CD4-positive, alpha-beta T cell treated with Interleukin-15 for 4 hours (primary cell): ENCODE results near the gene SRBD1.

Source experiments
- DNase-seq: peaks from one replicate; pipeline ENCODE4 v3.0.0-alpha.2; 2020; ENCODE audit warnings: low spot score

Gene SRBD1, protein sequence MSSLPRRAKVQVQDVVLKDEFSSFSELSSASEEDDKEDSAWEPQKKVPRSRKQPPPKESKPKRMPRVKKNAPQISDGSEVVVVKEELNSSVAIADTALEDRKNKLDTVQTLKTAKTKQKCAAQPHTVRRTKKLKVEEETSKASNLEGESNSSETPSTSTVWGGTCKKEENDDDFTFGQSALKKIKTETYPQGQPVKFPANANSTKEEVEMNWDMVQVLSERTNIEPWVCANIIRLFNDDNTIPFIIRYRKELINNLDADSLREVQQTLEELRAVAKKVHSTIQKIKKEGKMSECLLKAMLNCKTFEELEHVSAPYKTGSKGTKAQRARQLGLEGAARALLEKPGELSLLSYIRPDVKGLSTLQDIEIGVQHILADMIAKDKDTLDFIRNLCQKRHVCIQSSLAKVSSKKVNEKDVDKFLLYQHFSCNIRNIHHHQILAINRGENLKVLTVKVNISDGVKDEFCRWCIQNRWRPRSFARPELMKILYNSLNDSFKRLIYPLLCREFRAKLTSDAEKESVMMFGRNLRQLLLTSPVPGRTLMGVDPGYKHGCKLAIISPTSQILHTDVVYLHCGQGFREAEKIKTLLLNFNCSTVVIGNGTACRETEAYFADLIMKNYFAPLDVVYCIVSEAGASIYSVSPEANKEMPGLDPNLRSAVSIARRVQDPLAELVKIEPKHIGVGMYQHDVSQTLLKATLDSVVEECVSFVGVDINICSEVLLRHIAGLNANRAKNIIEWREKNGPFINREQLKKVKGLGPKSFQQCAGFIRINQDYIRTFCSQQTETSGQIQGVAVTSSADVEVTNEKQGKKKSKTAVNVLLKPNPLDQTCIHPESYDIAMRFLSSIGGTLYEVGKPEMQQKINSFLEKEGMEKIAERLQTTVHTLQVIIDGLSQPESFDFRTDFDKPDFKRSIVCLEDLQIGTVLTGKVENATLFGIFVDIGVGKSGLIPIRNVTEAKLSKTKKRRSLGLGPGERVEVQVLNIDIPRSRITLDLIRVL

DNA sequence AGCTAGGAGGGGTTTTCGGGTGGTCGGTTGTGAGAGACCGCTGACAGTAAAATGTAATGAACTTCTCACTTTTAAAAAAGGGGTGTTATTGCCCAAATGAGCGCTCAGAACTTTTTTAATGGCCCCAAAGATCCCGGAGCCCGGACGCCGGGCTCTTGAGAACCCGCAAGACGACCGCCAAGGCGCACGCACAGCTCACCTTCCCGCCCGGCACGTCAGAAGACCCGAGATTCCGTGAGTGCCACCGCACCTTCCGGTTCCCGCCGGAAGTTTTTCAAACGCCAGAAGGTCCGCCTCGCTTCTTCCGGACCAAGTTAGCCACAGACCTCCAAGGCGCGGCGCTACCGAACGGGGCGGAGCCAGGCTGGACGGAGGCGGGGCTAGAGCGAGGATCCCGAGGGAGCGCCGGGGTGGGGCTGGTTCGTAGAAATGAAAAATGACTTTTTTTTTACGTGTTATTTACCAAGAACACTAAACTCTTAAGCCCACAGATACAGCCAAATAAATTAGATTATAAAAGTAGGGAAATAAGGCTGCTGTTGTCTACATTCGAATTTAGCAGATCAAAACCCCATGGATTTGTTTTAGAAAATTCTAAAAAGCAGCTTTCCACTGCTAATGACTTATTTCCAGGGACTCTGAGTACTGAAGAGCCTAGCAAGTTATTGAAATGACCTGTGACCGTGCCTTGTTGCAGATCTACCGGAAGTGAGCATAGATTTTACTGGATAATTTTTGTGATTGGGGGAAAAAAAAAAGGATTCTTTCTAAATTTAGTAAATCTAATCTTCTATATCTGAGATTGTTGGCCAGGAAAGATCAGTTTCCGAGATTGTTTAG is at the start of gene SRBD1:
TSS of gene SRBD1 (minus strand) at position 248 of the 840 bp plus-strand sequence. CDS start 5,826 bp downstream, outside the sequence.
- peak; percentile 88 for DNase-seq

DNA sequence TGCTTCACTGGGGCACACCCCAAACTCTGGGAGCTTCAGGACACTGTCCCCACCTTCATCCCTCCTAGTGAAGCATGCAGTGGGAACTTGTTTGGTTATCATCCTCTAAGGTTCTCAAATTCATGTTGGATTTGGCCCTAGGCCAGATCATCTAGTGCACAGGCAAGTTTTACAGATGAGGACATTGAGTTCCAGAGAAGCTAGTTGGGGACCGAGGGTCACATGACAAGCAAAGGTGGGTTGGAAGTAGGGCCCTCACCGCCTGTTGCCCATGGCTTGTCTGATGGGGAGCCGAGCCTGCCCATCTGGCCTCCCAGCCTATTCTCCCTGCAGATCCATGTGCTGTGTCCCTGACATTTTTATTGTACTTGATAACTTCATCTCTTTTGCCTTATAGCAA is 43.2 kb upstream of the SRBD1 start:
- no peak for DNase-seq

DNA sequence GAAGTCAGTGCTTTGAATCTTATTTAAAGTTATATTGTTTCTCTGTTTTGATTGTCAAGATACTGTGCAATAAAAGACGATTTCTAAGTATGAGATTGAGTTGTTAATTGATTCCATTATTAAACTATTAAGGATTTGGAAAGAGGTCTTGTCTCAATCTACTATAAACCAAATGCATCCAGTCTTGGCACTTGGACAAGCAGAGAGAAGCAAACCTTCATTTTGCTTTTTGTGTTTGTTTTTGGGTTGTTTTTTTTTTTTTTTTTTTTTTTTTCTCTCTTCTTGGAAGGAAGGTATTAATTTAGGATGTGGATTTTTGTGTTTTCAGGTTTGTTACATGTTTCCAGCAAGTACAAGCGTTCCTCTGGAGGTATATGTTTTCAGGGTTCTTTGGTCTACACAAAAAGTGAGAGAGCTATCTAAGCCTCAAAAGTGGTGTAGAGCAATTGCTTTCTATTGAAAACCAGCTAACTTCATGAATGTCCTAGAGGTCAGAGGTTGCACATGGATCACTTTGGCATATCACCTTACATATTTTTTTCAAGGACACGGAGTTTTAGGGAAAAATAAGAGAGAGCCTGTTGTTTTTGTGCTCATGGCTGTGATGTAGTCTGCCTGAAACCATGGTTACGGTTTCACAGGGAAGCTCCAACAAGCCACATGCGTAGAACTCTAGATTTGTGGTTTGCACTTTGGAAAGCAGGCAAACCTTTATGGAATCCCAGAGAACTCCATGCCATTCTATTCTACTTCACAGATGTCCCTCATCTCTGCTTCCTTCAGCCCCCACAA is 42.3 kb upstream of the SRBD1 start:
- no peak for DNase-seq

DNA sequence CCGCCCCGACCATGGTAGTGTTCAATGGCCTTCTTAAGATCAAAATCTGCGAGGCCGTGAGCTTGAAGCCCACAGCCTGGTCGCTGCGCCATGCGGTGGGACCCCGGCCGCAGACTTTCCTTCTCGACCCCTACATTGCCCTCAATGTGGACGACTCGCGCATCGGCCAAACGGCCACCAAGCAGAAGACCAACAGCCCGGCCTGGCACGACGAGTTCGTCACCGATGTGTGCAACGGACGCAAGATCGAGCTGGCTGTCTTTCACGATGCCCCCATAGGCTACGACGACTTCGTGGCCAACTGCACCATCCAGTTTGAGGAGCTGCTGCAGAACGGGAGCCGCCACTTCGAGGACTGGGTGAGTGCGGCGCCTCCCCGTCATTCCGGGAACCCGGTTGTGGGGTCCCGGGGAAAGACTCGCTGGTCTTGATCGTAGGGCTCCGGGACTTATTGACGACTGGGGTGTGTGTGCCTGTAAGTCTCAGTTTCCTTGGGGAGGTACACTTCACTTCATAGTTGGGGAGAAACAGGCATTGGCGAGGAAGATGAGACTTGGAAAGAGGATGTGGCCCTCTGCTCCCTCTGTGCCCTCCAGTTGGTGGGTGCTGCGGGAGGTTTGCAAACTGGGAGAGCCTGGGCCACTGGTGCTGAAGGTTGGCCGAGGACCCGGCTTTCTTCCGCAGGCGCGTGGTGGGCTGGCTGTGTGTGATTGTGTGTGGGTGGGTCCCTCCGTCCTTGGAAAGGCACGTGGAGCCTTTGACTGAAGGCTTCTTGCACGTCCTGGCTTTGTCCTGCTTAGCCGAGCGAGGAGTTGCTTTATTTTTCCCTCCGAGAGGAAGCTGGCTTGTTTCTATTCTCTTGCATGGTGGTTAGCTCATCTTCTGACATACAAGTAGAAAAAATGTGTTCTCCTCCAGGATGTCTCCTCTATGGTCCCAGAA is 41.3 kb upstream of the SRBD1 start:
- peak; percentile 13 for DNase-seq

DNA sequence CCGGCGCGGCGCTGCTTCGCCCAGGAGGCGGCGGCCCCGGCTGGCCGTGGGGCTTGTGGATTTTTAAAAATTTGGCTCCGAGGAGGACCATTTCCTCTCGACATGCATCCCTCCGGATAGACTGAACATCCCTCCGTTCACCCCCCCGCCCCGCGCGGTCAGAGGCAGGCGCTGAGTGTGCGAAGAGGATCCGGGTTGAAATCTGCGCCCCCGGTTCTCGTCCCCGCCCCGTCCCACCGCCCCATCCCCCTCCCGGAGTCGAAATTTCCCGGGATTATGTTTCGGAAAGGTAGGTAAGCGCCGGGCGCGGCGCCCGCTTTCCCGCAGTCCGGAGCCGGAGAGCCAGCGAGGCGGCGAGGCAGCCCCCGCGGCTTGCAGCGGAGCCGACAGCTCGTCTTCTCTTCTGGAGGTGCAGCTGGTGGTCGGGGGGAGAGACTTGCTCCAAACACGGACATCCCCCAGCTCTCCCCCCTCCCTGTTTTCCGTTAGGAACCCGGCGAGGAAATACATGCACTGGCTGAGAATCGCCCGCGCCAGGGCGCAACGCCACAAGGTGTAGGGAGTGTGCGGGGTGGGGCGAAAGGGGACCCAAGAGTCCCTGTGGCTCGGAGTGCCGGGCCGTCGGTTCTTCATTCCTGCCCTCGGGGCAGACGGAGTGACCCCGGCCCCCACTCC is 40.5 kb upstream of the SRBD1 start, which contains the start of gene PRKCE:
TSS of gene PRKCE (plus strand) at position 261 of the 675 bp plus-strand sequence.
- peak; percentile 46 for DNase-seq

DNA sequence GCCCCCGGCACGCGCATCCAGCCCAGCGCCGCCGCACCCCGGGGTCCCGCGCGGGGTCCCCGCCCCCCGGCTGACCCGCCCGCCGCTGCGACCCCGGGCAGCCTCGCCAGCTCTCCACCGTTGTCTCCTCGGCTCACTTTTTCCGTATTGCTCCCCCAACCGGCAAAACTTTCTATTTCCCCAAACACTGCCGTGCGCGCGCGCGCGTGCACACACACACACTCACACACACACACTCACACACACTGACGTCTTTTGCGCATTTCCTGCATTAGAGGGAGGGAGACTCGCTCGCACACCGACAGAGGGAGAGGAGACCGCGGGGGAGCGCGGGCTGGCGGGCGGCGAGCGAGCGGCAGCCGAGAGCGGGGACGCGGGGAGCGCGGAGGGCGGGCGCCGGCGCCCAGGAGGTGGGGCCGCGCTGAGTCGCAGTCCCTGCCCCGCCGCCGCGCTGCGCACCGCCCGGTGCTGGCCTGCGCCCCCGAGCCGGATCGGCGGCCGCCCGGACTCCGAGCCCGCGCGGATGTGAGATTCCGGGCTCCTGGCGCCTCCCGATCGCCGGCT is 39.9 kb upstream of the SRBD1 start:
- peak; percentile 96 for DNase-seq

DNA sequence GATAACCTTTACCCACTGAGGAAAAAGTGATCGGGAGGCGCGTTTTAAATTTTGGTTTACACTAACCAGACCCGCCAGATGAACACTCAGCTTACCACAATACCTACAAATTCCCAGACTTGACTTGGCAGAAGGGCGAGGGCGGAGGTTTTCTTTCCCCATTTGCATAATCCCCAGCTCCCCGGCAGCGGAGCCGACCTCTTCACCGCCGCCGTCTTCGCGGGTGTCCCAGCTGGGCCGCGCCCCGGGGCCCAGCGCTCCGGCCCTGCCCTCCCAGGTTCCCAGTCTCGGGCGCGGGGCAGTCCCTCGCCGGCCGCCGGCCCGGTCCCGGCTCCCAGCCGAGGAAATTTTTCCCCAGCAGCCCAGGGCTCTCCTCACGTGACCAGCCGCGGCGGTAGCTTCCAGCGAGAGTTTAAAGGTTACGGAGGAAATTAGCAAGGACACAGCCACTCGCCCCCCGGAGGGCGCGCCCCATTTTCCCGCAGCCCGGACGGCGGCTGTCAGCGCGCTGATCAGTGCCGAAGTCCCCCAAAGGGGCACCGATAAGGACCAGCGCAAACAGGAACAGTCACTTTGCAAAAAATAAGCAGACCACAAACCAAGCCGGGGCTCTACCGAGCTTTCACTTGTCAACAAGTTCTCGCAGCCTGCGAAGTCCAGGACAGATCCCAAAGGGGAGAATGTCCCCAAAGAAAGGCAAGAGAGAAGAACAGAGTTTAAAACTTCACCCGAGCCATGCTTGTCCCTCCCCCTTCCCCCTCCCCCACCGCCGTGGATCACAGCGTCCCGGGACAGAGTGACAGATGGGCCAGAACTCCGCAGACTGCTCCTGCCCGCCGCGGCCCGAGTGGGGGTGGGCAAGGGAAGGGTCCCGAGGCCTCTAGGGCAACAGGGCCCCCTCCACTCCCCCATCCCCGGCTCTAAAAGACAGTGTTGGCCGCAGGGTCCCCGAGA is 39.1 kb upstream of the SRBD1 start:
- DNase-seq = peak; percentile 37

DNA sequence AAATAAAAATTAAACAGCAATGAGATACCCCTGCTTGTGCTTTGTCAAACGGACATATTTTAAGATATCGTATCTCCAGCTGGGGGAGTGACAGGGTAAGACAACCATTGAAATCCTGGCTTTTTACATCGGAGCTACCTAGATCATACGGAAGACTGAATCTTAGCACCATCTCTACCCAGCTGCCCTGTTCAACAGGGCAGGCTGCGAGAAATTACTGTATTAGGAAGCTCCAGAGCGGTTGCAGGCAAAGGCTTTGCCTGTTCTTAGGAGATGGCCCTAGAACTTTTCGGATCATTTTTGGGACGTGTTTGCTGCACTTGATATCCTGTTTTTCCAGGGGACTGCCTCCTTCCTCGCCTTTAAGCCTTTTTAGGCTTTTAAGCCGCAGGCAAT is 38.4 kb upstream of the SRBD1 start:
- no peak for DNase-seq

DNA sequence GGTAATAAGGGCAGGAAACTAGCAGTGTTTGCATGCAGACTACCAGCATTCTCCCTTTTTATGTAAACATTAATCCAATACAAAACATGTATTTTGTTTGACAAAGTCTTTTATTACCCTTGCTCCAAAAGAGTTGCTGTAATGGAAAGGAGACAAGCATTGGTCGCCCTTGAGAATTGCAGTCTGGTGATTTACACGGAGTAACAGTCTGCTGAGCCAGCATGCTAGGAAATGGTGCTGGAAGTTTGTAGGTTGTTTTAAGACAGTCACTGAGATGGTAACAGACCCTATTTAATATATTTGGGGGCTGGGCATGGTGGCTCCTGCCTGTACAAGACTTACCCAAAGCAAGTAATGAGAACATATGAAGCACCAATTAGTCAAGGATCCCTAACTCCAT is 37.6 kb upstream of the SRBD1 start:
- DNase-seq = no peak

DNA sequence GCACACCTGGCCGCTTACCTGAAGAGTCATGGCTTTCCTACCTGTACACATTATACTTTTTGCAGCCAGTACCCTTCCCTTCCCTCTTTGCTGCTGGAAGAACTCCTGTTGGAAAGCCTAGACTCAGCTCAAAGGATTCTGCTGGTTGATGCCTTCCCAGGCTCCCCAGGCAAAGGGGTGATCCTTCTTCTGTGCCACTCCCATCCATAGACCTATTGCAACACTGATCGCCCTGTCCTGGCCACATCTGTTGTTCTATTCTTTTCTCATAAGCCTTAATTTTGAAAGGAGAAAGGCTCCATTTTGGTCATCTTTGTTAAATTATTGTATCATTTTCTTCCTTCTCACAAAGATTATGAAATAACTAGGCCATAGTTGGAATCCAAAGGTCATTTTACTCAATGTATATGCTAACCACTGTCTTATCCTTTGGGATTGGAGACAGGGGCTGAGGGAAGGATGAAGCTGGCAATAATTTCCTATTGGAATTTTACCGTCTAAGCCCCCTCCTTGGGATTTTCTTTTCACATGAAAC is 37.0 kb upstream of the SRBD1 start:
- no peak for DNase-seq

DNA sequence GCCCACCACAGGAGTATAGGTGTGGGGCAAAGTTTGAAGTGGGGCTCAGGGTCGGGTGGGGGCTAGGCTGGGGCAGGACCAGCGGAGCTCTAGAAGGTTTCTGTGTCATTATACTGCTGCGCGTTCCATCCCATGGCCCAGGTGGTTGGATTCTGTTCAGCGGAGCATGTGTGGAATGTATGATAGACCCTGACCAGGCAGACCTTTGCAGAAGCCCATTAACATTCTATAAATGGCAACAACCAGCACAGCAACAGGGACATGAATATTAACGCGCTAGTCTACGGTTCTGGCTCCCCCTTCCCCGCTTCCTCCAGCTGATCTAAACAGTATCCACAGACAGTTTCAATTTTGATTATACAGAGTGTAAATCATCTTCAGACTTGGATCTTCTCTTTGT is 36.3 kb upstream of the SRBD1 start:
- DNase-seq = no peak

DNA sequence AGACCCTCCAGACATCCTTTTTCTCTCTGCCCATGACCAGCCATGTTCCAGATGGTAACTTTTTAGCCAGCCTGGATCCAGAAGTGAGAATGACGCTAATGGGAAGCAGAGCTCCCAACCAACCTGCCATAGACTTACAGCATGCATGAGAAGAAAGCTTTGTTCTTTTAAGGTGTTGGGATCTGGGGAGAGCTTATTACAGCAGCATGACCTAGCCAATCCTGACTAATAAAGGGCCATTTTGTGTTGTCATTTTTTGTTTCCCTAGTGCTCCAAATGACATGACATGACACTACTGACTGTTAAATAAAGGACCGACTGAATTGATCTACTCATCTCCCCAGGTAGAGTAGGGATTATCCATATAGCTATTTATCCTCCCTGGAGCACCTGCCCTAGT is 35.2 kb upstream of the SRBD1 start:
- DNase-seq = no peak

DNA sequence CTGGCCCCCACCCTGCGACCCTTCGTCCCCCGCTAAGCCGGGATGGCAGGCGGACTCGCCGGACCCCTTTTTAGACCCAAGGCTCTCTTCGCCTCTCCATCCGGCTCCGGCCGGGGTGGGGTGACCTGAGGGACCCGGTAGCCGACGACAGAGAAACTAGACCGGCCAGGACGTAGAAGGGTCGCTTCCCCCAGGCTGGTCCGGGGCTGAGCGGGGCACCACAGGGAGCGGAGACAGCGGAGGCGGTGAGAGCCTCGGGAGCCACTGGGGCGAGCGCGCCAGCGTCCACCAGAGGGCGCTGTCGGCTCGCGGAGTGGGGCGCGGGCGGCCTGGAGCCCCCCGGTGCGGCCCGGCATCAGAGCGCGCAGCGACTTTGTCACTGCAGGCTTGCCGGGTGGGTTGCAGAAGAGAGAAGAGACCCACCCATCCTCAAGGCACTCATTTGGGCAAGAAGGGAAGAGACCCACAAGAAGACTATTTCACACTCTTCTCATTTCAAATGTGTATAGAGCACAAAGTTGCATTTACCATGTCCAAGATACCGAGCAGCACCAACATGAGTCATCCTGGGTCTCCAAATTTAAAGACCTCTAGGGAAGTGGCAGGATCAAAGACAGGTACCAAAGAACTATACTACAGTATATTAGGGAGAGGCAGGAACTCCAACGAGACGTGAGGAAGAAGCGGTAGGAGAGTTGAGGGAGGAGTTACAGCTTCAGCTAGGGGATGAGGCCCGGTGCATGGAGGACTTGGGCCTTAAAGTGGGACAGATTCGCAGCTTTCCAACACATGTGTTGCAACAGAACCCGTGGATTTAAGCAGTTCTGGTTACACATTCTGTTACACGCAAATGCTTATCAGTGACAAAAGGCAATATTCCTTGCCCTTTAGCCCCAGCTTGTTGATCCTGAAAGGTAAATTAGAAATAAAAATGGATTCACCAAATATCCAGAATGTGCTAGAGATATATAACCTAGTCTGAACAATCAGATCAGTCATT is 32.8 kb upstream of the SRBD1 start:
- DNase-seq = peak; percentile 69

DNA sequence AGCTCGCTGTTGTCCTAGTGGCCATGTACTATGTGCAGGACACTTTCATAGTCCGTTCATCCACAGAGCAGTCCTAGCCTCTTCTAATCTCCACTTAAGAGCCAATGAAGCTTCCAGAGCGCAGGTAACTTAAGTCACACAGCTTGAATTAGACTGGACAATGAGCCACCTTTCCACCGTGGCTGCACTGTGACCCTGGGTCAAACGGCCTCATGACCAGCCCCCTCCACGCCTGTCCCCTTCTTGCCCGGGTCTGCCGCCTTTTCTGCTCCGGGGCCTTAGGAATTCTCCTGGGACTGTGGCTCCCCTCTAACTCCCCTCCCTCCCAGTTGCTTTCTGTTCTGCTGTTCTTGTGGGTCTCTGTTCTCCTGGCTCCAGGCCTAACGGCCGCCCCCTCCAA is 32.0 kb upstream of the SRBD1 start:
- DNase-seq = no peak

DNA sequence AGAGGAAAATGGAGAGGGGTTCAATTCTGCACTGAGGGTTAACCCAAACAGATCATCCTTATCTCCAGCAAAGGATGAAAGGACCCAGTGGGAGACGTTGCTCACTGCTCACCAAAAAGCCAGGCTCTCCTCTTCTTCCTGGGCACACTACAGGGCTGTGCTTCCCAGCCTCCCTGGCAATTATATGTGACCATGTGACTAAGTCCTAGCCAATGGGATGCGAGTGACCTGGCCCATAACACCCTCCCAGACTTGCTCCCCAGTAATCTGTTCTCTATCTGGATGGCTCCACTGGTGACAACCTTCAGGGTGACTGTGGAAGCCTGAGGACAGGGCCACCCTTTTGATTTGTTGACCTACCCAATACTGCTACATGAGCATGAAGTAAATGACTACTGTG is 29.5 kb upstream of the SRBD1 start:
- no peak for DNase-seq

DNA sequence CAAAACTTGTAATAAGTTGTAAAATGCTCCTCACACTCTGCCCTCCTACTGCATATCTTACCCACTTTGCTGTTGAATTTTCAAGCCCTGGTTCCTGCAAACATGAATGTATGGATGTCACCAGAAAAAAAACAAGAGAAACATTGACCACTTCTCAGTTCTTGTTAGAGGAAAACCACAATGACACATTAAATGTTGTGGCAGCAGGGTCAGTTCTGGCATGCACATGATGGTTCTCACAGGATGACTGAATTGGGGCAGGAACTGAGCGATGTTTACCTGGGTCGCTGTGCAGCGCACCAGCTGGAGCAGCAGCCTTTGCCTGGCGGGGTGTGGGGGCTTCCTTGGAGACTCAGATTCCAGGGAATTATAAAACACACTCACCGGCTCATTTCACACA is 26.4 kb upstream of the SRBD1 start:
- no peak for DNase-seq
